COLO668 (cell line): Measurements from ENCODE around the gene ACAA1.

Experiments used
- DNase-seq: peaks from one replicate; lab custom pipeline; 2025; ENCODE audit not compliant: unreplicated experiment; lab: John Stamatoyannopoulos, UW

ACAA1 gene

DNA sequence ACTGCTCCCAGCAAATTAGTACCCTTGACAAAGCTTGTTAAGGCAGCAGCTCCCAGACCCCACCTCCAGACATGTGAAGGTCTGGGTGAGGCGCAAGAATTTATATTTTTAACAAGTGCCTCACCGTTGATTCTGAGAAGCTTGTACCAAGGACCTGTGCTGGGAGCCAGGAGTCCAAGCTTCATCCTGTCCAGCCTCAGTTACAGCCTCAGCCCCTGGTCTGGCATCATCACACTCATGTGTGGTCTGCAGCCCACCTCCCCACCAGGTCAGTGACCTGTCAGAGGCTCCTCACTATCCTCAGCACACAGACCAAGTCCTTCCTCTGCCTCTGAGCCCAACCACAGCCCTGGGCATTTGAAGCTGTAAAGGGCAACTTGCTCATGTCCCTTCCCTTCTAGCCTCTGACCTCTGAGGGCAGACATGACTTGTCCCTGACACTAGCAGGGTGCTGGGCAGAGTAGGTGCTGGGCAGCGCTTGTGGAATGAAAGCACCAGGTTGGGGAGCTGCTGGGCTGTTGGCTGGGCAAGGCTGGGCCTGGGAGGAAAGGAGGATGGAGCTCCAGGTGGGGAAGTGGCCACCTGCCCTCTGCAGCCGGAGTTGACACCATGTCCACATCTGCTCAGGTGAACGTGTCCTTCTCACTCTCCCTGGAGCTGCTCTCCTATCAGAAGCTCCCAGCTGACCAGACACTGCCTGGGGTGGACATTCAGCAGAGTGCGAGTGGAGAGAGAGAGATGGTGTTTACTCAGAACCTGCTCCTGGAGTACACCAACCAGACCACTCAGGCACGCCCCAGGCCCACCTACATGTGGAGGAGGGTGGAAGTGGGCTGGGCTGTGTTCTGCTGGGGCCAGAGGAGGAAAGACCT lies 16.9 kb downstream of the ACAA1 start:
- DNase-seq: no peak

DNA sequence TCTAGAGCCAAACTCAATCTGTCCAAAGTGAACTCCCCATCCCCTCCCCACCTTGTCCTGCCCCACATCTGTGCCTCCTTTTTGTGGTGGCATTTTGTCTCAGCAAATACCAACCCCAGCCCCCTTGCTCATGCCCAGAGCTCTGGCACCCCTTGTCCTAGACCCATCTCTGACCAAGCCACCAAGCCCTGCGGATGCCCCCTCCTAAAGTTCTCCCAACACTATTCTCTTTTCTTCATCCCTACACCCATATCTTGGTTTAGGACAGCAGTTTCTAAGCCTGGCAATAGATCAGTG lies 17.7 kb downstream of the ACAA1 start:
- DNase-seq: no peak

DNA sequence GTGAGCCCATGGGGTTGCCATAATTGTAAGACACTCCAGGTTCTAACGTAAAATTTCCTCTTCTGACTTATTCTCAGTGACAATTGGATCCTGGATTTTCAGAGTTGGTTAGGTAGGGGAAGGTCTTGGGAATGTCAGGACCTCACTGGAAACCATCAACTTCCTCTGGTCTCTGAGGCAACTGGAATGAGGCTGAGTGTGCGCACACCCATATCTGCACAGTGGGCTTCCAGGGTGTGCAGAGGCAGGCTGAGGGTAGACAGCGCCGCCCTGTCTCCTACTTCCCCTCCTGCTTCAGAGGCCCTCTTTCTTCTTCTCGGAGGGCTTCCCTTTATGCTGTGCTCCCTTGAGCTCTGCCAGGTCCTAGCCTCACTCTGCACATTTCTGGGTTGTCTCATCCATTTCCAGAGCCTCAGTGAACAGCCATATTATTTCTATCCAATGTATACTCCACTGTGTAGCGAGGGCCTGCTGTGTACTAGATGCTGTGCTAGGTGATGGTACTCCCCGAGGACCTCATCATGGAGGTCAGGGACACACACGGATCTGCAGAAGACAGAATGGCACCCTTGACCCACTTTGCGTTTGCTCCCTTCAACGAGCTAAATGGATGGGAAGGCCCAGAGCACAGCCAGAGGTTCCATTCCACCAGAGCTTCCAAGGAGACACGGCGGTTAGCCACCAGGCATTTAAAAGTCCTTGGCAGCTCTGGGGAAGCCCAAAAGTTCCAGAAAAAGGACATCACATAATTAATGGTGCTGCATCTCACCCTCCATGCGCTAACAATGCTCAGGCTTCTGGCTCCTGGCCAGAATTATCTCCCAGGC lies 18.3 kb downstream of the ACAA1 start:
- no peak for DNase-seq

DNA sequence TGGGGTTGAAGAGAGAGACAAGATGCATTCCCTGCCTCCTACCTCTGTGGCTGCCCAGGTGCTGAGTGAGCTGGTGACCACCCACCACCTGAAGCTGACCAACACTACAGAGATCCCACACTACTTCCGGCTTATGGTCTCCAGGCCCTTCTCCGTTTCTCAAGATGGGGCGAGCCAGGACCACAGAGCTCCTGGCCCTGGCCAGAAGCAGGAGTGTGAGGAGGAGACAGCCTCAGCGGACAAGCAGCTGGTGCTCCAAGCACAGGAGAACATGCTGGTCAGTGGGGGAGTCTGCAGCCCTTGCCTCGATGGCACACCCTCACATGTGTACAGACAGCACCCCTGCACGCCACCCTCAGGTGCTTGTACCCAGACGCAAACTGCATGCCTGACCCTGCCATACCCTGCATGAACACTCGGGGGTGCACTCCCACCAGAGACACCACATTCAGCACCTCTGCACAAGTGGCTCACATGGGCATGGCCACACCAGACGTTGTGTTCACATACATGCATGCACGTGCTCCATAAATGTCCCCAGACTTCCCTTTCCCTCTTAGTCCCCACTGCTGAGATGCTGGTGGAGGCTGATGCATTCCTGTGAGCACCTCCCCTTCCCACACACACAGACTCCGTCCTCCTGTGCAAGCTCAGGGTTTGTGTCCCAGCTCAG lies 19.0 kb downstream of the ACAA1 start:
- peak; percentile 35 for DNase-seq

DNA sequence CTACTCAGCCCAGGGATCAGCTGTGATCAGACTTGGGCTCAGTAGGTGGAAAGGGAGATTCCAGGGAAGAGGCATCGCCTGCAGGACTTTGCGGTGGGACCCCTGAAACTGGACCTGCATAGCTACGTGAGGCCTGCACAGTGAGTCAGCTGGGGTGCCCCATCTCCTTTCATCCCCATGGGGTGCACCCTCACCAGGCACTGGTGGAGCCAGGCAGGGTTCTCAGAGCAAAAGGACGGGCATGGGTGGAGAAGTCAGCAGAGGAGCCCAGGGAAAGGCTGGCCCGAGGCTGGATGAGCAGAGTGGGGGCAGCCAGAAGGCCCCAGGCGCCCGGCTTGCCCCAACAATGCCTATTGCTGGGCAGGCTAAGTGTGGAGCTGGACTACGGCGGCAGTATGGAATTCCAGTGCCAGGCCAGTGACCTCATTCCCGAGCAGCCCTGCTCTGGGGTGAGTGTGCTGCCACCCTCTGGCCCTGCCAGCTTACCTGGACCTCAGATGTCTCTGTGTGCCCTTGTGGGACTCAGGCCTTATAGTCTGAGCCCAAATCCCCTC lies 19.7 kb downstream of the ACAA1 start:
- no peak for DNase-seq

DNA sequence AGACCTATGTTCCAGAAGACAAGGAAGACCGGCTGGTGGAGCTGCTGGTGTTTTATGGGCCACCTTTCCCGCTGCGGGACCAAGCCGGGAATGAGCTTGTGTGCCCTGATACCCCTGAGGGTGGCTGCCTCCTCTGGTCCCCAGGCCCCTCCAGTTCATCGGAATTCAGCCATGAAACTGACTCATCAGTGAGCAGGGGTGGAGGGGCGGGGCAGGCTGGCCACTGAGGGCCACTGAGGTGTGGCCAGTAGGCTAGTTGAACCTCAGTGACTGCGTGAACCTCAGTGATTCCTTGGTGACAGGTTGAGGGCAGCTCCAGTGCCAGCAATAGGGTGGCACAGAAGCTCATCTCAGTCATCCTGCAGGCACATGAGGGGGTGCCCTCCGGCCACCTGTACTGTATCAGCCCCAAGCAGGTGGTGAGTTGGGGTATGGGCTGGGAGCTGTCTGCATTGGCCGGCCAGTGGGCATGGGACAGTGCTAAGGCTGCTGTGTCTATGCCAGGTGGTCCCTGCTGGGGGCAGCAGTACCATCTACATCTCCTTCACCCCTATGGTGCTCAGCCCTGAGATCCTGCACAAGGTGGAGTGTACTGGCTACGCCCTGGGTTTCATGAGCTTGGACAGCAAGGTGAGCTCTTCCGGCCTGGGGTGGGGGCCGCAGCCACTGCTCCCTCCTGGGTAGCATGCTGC lies 20.3 kb downstream of the ACAA1 start:
- DNase-seq: no peak

DNA sequence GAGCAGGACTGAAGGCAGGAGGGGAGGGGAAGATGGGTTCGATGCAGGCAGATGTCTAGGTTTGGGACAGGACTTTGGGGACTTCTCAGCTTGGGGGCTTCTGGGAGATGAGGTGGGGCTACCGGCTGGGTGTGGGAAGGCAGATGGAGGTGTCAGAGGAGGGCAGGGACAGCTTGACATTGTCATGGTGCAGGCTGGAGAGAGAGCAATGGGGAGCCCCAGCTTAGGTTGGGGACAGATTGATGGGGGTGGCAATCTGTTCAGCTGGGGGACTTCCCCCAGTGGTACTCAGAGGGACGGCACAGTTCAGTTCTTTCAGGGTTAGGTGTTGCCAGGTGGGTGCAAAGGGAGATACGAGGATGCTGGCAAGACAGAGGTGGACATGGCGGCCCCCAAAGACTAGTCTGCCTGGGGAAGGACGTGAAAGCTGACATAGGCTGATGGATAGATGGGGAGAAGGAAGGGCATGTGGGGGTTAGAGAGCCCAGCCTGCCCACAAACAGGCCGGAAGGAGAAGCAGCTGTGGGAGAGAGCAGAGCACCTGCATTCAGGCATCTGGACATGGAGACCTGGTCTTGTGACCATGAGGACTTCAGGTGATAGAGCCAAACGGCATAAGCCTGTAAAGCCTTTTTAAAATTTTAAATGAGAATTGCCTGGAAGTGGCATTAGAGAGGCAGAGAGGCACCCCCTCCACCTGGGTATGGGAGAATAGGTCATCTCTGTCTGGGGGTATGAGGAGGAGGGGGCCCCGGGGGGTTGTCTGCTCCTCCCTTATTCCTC lies 21.1 kb downstream of the ACAA1 start:
- DNase-seq: no peak

DNA sequence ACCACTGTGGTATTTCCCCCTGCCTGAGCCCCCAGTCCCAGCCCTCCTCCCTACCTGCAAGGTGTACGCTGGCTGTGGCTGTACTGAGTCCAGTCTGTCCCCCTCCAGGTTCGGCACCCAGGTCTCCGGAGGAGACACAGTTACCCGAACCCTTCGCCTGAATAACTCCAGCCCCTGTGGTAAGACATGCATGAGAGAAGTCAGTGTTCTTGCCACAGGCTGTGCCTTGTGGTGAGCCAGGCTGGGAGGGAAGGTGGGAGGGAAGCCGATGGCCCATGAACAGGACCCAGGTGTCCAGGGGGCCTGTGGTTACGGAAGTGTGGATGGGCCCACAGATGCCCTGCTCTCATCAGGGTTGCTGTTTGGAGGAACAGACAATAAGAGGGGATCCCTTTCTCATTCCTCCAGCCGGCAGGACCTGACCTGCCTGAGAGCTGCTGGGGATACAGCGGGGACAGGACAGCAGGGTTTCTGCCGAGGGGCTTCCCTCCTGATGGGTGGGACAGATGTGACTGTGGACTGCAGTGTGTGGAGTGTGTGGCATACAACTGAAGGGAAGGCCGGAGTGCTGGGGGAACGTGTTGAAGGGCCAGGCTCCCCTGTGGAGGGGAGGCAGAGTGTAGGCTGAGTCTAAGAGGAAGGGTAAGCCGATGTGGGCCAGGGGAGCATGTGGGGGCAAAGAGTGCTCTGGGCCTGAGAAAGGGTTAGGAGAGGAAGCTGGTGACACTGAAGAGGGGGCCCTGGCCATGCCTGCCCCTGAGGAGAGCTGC lies 21.9 kb downstream of the ACAA1 start:
- no peak for DNase-seq

DNA sequence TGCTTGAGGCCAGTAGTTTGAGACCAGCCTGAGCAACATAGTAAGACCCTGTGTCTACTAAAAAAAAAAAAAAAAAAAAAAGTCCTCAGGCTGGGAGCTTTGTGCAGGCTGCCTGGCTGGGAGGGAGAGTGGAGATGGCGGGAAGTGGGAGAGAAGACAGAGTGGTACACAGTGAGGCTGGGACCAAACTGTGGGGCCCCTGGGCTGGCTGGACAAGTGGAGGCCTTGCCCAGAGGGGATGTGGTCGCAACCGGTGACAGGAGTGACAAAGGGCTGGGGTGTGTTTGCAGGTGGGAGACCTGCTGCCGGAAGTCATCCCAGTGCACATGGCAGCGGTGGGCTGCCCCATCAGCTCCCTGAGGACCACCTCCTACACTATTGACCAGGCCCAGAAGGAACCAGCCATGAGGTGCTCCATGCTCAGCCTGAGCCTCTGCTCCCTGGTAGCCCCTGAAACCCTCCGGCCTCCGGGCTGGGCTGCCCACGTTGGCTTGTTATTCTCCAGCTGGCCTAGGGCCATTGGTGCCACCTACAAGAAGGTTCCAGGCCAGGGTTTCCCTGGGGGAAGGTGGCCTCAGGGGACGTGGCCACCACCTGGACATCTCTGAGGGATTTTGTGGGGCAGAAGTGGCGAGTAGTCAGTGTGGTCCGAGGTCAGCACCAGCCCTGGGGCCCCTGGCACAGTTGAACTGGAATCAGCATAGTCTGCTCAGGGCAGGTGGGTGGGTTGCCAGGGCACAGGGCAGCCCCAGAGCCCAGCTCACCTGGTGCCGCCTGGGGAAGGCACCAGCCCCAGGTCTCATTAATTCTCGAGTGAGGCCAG lies 22.7 kb downstream of the ACAA1 start:
- DNase-seq: no peak

DNA sequence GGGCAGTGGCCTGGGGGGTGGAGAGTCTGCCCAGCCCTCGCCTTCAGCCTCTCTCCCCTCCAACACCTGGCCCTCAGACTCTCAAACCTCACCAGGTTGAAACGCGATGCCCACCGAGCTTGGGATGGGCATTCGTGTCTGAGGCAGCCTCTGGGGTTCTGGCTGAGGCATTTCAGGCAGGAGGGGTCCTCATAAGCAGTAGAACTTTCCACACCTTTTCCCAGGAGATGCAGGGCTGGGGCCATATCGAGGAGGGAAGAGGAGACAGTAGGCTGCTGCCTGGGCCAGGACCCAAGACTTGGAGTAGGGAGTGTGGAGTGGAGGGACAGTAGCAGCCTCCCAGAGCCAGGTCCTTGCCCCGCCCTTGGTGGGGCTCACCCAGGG lies 24.6 kb downstream of the ACAA1 start:
- no peak for DNase-seq

DNA sequence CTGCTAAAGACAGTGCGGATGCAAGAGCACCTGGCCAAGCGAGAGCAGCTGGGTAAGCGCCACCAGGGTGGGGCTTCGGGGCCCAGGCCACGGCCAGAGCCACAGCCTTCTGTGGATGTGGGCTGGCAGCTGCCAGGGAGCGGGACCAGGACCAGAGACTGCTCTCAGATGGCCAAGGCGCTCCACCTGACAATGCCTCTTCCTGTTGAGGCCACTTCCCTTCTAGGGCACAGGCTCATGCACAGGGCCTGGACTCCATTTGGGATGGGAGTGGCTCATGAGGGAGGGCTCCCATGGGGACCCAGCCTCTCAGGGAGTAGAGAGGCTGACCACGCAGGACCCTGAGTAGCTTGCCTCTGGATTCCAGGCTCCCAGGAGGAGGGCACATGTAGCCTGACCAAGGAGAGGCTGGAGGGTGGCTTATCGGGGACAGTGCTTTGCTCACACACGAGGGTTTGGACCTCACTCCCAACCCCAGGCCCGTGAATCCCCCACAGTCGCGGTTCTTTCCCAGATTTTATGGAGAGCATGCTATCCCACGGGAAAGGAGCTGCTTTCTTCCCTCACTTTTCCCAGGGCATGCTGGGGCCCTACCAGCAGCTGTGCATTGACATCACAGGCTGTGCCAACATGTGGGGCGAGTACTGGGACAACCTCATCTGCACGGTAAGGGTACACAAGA lies 25.1 kb downstream of the ACAA1 start:
- DNase-seq: no peak

DNA sequence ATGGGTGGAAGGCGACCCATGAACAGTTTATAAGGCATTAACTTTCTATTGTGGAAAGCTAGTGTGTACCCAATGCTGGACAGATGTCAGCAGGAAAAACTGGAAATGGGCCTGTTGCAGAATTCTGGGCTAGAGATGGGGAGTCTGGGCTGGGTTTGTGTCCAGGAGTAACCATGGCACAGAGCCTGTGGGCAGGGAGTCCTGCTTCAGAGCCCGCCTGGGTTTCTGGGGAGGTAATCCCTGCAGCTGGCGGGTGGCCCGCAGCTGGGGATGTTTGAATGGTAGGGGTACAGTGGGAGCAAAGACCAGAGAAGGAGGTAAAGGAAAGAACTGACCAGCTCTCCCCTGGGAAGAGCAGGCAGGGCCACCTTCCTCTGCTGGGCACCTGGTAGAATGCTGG lies 25.7 kb downstream of the ACAA1 start:
- DNase-seq: no peak

DNA sequence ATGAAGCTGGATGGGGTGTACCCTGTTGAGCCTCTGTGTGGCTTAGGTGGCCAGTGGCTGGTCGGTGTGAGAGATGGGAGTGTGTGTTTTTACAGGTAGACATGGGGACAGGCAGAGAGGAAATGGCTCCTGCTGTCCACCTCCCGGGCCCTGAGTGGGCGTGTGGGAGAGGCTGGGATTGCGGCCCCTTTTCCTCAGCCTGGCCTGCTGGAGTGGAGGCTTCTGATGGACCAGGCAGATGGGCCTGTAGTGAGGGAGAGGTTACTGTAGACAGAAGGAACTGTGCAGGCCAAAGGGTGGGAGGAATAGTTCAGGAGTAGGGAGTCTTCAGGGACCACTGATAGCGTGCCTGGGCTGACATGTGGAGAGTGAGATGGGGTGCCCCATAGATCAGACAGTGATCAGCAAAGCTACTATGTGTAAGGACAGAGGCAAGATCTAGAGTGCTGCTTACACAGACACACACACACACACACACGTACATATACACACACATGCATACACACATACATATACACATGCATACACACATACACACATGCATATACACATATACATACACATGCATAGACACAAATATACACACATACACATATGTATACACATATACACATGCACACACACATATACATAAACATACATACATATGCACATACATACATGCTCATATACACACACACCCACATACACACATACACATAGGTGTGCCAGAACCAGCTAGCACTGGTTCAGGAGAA lies 26.4 kb downstream of the ACAA1 start:
- DNase-seq: no peak

DNA sequence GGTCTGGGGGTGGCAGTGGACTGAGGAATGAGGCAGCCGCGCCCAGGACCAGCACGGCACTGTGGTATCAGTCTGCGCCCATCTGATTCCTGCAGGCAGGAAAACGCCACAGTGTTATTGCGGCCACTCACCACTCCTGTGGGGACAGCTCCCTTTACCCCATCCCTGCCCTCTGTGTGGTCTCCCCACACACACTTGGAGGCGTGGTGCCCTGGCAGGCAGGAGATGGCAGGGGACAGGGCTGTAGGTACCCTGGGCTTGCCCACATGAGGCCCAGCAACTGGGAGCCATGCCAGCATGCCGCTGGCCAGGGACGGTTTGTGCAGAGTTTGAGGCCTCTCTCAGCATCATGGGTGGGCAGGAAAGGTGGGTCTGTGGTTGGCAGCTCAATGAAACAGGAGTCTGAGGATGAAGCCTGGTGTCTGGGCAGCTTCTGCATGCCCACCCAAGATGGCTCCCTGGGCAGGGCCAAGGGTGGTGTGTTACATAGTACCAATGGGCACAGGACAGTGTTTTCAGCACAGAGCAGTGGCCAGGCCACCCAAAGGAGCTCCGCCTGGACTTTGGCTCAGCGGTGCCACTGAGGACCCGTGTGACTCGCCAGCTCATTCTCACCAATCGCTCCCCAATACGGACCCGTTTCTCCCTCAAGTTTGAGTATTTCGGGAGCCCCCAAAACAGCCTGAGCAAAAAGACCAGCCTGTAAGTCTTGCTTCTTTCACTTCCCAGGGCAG lies 27.2 kb downstream of the ACAA1 start:
- DNase-seq: no peak

DNA sequence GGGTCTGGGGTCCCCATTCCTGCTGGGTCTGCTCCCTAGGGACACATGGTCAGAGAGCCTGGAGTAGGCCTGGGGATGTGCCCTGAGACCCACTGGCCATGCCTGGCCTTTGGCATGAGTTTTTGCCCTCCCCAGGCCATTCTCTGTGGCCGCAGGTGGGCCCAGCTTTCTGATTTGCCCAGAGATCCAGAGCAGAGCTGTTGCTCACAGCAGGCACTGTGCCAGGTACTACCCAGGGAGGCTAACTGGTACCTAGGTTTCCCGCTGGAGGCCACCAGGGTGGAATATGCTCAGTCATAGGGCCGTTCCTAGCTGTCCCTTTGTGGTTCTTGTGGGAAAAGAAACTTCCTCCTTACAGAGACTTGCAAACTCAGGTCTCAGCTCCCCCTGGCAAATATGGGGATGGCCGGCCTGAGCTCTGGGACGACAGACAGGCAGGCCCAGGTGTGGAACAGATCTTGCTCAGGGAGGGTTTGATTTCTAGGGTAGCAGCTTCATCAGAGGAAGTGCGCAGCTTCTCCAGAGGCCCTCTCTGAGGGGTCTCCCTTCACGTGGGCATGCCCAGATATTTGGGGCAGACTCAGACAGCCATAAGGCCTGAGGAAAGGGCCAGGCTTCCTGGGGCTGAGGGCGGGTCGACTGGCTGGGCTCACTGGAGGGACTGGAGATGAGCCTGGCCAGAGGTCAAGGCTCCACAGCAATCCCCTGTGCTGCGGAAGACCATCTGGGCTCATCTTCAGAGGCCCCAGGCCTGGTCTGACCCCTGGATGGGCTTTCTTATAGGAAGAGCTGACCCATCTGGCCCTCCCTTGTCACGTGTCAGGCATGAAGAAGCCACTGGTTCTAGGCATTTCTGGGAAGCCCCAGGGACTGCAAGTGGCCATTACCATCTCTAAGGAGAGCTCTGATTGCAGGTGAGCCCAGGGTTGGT lies 28.0 kb downstream of the ACAA1 start:
- DNase-seq: no peak
